K562 (cell line): ENCODE data around the gene MICOS13. TPM values are rescaled to one million over a fixed set of nuclear protein-coding genes. Genes with fewer than 3 reads are reported as not detected.

Experiments used
- ATAC-seq: fragments of 200-7000 bp; cut with Tn5 transposase; 3 replicates; pipeline ENCODE4 v1.9.1; 2020; ENCODE audit warnings: moderate library complexity
- BruUV-seq: library from RNA; stranded (reverse); fragments of 400-500 nt; replicated peaks from 2 replicates; lab custom pipeline; 2021; lab: Mats Ljungman, UMichigan
- CTCF ChIA-PET: fragments of 300-600 bp; formaldehyde crosslinking; extraction: SDS; loops from one replicate; lab custom pipeline; 2021; ENCODE audit warnings: low intra/inter-chr PET ratio; lab: Yijun Ruan, JAX
- POLR2A ChIA-PET: fragments of 300-600, 350-650 bp; sonication (Branson Sonifier 250); formaldehyde crosslinking; extraction: SDS; loops from one replicate; lab custom pipeline; 2021; ENCODE audit warnings: antibody characterized with exemption, inconsistent platforms; lab: Yijun Ruan, JAX
- DNase-seq, 4 experiments: peaks; one replicate each; pipeline versions ENCODE4 v3.0.0 to v3.0.0-alpha.2; 2011 to 2018; ENCODE audit warnings: low spot score in 3 of 4, mixed read lengths in 3 of 4; ENCODE audit errors: extremely low read depth in 1 of 4
- FAIRE-seq: peaks from 2 replicates; lab custom pipeline; 2011; peaks lifted over from hg19 to GRCh38; lab: Jason Lieb, UNC
- H2AFZ ChIP-seq: 2 replicates; pipeline ENCODE4 v1.6.0; 2011; ENCODE audit warnings: low read depth, low read length, control low read depth, inconsistent platforms
- H3K27ac ChIP-seq: fragments of 200-600 bp; 3 replicates; pipeline ENCODE4 v1.8.0; 2011; ENCODE audit warnings: low read depth, mild to moderate bottlenecking, control low read depth, inconsistent platforms, low read length, moderate library complexity, mixed read lengths; ENCODE audit errors: extremely low read depth
- H3K27me3 ChIP-seq, 2 experiments: fragments of 300-600 bp in 1 of 2; 2 replicates in 1 of 2; 3 replicates in 1 of 2; pipeline versions ENCODE4 v1.6.0 to v1.8.0; 2011; ENCODE audit warnings: inconsistent platforms in 2 of 2, low read length in 2 of 2, mild to moderate bottlenecking in 1 of 2, mixed read lengths in 1 of 2, moderate library complexity in 1 of 2; ENCODE audit not compliant: control insufficient read depth in 2 of 2, insufficient read depth in 2 of 2
- H3K36me3 ChIP-seq: fragments of 300-600 bp; 3 replicates; pipeline ENCODE4 v1.8.0; 2011; ENCODE audit warnings: mild to moderate bottlenecking, low read length, inconsistent platforms; ENCODE audit not compliant: control insufficient read depth, insufficient read depth
- H3K4me1 ChIP-seq, 2 experiments: fragments of 200-600 bp in 1 of 2; replicated peaks in 1 of 2; 2 replicates in 1 of 2; 3 replicates in 1 of 2; pipeline versions ENCODE4 v1.5.1 to v1.8.0; 2011; ENCODE audit warnings: inconsistent platforms in 2 of 2, low read length in 2 of 2, mild to moderate bottlenecking in 1 of 2, mixed read lengths in 1 of 2, moderate library complexity in 1 of 2; ENCODE audit not compliant: control insufficient read depth in 2 of 2, insufficient read depth in 2 of 2
- H3K4me2 ChIP-seq: 2 replicates; pipeline ENCODE4 v1.6.1; 2011; ENCODE audit warnings: low read length, control low read depth, inconsistent platforms, mixed read lengths; ENCODE audit not compliant: insufficient read depth
- H3K4me3 ChIP-seq: fragments of 200-600 bp; sonication (generic), shearing (Covaris generic); 2 replicates; pipeline ENCODE4 v1.5.1; 2016; ENCODE audit warnings: control low read depth, inconsistent platforms
- H3K79me2 ChIP-seq: fragments of 200-600 bp; 3 replicates; pipeline ENCODE4 v1.8.0; 2011; ENCODE audit warnings: low read length, inconsistent platforms; ENCODE audit not compliant: control insufficient read depth, insufficient read depth
- H3K9ac ChIP-seq, 2 experiments: 2 replicates each; pipeline versions ENCODE4 v1.6.0 to v1.6.1; 2011; ENCODE audit warnings: low read depth in 2 of 2, low read length in 2 of 2, control low read depth in 1 of 2, inconsistent platforms in 1 of 2, mild to moderate bottlenecking in 1 of 2, mixed read lengths in 1 of 2; ENCODE audit not compliant: insufficient read depth in 1 of 2
- H3K9me1 ChIP-seq: one replicate; pipeline ENCODE4 v1.6.0; 2011; ENCODE audit warnings: inconsistent platforms, mild to moderate bottlenecking, low read length, moderate library complexity; ENCODE audit not compliant: control insufficient read depth, insufficient read depth
- H3K9me3 ChIP-seq: replicated peaks from 2 replicates; pipeline ENCODE4 v1.5.1; 2011; ENCODE audit warnings: low read depth, low read length, inconsistent platforms; ENCODE audit not compliant: control insufficient read depth, insufficient read depth
- H4K20me1 ChIP-seq: replicated peaks from 2 replicates; pipeline ENCODE4 v1.6.1; 2011; ENCODE audit warnings: low read length, inconsistent platforms, mixed read lengths; ENCODE audit not compliant: control insufficient read depth, insufficient read depth
- KAT8 ChIP-seq: fragments of 450-650 bp; IDR thresholded peaks from 2 replicates; pipeline ENCODE4 v1.6.1; 2016; ENCODE audit warnings: low read depth, mild to moderate bottlenecking
- NFIC ChIP-seq: fragments of 450-650 bp; IDR thresholded peaks from 2 replicates; pipeline ENCODE4 v1.6.1; 2017; ENCODE audit warnings: mild to moderate bottlenecking, inconsistent platforms
- POLR2A ChIP-seq: fragments of 450-650 bp; conservative IDR thresholded peaks from 2 replicates; pipeline ENCODE4 v1.6.1; 2016
- POLR2AphosphoS5 ChIP-seq: IDR thresholded peaks from 2 replicates; pipeline ENCODE4 v1.6.1; 2011; ENCODE audit warnings: mild to moderate bottlenecking, low read depth, low read length, moderate library complexity; ENCODE audit not compliant: control insufficient read depth, insufficient read depth
- POLR2G ChIP-seq: fragments of 200-400 bp; formaldehyde crosslinking; IDR thresholded peaks from 2 replicates; pipeline ENCODE4 v1.6.1; 2017; ENCODE audit warnings: low read depth, mild to moderate bottlenecking, antibody characterized with exemption, low read length, moderate library complexity
- WGBS: fragments of 100-300 bp; shearing (Covaris generic); methylation state at CpG from one replicate; pipeline ENCODE4 v1.1.6; 2016; ENCODE audit warnings: low coverage, mixed read lengths; ENCODE audit not compliant: insufficient coverage; ENCODE audit errors: missing lambda C conversion rate; 5-methylcytosine and 5-hydroxymethylcytosine counted together
- in situ Hi-C: fragments of 300-500 bp; cut with MboI; formaldehyde crosslinking; loops from 4 replicates; pipeline ENCODE4 v1.15.0; 2018; ENCODE audit warnings: inconsistent platforms, mixed read lengths
- intact Hi-C: fragments of 100-400 bp; cut with micrococcal nuclease; formaldehyde crosslinking; loops from 2 replicates; pipeline ENCODE4 v1.14.2; 2022
- polyA plus RNA-seq, 8 experiments: library from polyadenylated mRNA; depleted of rRNA in 4 of 8; stranded (reverse) in 5 of 8; unstranded in 3 of 8; fragments of >200 nt; fragmentation: Nextera tagmentation in 2 of 8; fragmentation: Illumina TruSeq in 1 of 8; extraction: Ambion mirVana in 2 of 8; extraction: Trizol in 1 of 8; gene quantifications; 2 replicates each; pipeline versions ENCODE4 v1.2.1 to v1.2.3, GENCODE V29; 2011 to 2014; ENCODE audit warnings: inconsistent platforms in 1 of 8, missing spikeins in 1 of 8
- total RNA-seq, 7 experiments: library from RNA; depleted of rRNA in 6 of 7; stranded (reverse); fragments of >200 nt in 6 of 7; fragmentation: Illumina TruSeq in 2 of 7; extraction: Trizol in 2 of 7; gene quantifications; 2 replicates each; pipeline versions ENCODE4 v1.2.1 to v1.2.3, GENCODE V29; 2011 to 2021; ENCODE audit warnings: low replicate concordance in 1 of 7
- TF ChIP-seq, protein P1 (sequence below): sonication (generic); formaldehyde crosslinking; IDR thresholded peaks from 2 replicates; pipeline ENCODE4 v1.8.0; 2022; ENCODE audit warnings: missing genetic modification reagents, mild to moderate bottlenecking, moderate library complexity, borderline replicate concordance

Gene MICOS13
- total and polyA plus RNA-seq, 9 of the 15 experiments (the other 6 are each of a cell fraction or from before 2014, with no cell fraction given), result 15.5 to 220 (median 49.4) TPM

DNA sequence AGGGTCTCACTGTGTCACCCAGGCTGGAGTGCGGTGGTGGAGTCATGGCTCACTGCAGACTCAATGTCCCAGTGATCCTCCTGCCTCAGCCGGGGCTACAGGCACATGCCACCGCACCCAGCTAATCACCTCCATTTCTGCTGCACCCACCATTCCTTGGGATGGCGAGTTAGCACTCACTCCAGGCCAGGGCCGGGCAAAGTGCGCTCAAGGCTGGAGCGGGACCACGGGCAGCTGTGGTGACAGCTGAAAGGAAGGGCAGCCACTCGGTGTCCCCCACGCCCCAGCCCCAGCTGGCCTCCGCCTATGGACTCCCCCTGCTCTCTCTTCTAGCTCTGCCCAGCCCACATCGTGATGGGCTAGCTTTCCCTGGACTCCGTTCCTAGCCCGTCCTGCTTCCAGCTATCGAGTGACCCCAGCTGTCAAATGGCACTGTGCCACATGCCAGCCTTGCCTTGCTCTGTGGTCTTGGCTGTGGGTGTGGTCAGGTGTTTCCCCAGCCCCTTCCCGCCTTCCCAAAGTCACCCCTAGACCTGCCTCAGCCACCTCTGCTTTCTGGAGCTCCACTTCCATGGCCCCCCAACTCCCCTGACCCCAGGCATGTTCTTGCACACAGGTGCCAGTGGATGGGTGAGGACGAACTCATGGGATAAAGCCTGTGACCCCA is 4.1 kb downstream of the MICOS13 start:
- CTCF ChIA-PET, result no interaction called here

More for the DNA sequence above, 4.1 kb downstream of the MICOS13 start:
- Histone ChIP-seq H3K4me1 (peaks cover 17 to 53% of the 10 kb centered on the region in 2 experiments), H3K27me3 (no peaks in the 10 kb centered on the region), H3K27ac (no peak overlapping the region), H3K9me1 (no peaks in the 10 kb centered on the region), H2AFZ (no peak overlapping the region), H3K4me3 (no peak overlapping the region), H3K4me2 (no peak overlapping the region), H4K20me1 (no peaks in the 10 kb centered on the region; the same call in 1 of the 2 replicates), H3K79me2 (peaks cover 12% of the 10 kb centered on the region), H3K36me3 (peaks cover 20% of the 10 kb centered on the region; the same call in 2 of the 3 replicates), H3K9me3 (no peaks in the 10 kb centered on the region), H3K9ac (peak overlapping the region in 1 of 2 experiments; percentile 22; a peak in 2 of 4 replicates)
- BruUV-seq, result no TSS peak
- ATAC-seq (no peak), DNase-seq (no peak), FAIRE-seq (no peak)
- in situ Hi-C loops (no loop called here), intact Hi-C loops (no loop called here)
- WGBS, result 67% methylated on average over 12 of the region's 17 CpGs
- no peak for TF ChIP-seq POLR2AphosphoS5
- no peak for TF ChIP-seq KAT8
- peak; percentile 36 for TF ChIP-seq POLR2A
- peak; percentile 54 for TF ChIP-seq POLR2G
- 0 out of 2 replicates have a peak, but pooled peaks have one; percentile 20 for TF ChIP-seq NFIC
- TF ChIP-seq, protein P1, sequence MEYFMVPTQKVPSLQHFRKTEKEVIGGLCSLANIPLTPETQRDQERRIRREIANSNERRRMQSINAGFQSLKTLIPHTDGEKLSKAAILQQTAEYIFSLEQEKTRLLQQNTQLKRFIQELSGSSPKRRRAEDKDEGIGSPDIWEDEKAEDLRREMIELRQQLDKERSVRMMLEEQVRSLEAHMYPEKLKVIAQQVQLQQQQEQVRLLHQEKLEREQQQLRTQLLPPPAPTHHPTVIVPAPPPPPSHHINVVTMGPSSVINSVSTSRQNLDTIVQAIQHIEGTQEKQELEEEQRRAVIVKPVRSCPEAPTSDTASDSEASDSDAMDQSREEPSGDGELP (CRISPR knock-in tag), result peak; percentile 4; the same call in 1 of the 2 replicates
- POLR2A ChIA-PET, result interaction anchor here (0.6 to 2.8 kb wide), 6 partner anchors 9 to 33 kb away, joined by 3 to 9 read pairs (median 3); partner anchors contain the start of gene RPL36
